Medulla oblongata (tissue), 1 donor: ENCODE measurements around the gene B3GALNT1.
A peak's percentile ranks its signal among the peaks of the same experiment; 100 is the strongest.

Source experiments
- DNase-seq: peaks from one replicate; pipeline ENCODE4 v3.0.0-alpha.2; 2015; ENCODE audit errors: extremely low spot score

B3GALNT1 gene

GRCh38 chr3:161104561-161105551 lies at the start of gene B3GALNT1:
B3GALNT1 (minus strand) TSS chr3:161105349; CDS start chr3:161086754, 18,595 bp downstream.
- peak; percentile 36 for DNase-seq

- DNase-seq = no peak
Measured at GRCh38 chr3:161153480-161153879, 48.3 kb upstream of the B3GALNT1 start.

GRCh38 chr3:161150001-161150525 lies 44.9 kb upstream of the B3GALNT1 start:
- DNase-seq = no peak

- no peak for DNase-seq
Measured at GRCh38 chr3:161149529-161149928, 44.4 kb upstream of the B3GALNT1 start.

- no peak for DNase-seq
Measured at GRCh38 chr3:161148832-161149475, 43.8 kb upstream of the B3GALNT1 start.

GRCh38 chr3:161142486-161142885 lies 37.3 kb upstream of the B3GALNT1 start:
- DNase-seq = no peak

GRCh38 chr3:161139686-161140085 lies 34.5 kb upstream of the B3GALNT1 start:
- no peak for DNase-seq

- no peak for DNase-seq
Measured at GRCh38 chr3:161137260-161137659, 32.1 kb upstream of the B3GALNT1 start.

GRCh38 chr3:161132391-161132790 lies 27.2 kb upstream of the B3GALNT1 start:
- no peak for DNase-seq

GRCh38 chr3:161126495-161126894 lies 21.3 kb upstream of the B3GALNT1 start:
- no peak for DNase-seq

- DNase-seq = no peak
Measured at GRCh38 chr3:161117646-161118045, 12.5 kb upstream of the B3GALNT1 start.

GRCh38 chr3:161108840-161109239 lies 3.7 kb upstream of the B3GALNT1 start:
- no peak for DNase-seq

- DNase-seq = no peak
Measured at GRCh38 chr3:161107311-161107710, 2.2 kb upstream of the B3GALNT1 start.

GRCh38 chr3:161103776-161104385 lies 1.3 kb downstream of the B3GALNT1 start:
- DNase-seq = no peak

GRCh38 chr3:161101609-161102008 lies 3.5 kb downstream of the B3GALNT1 start:
- no peak for DNase-seq

GRCh38 chr3:161100994-161101393 lies 4.2 kb downstream of the B3GALNT1 start:
- DNase-seq = no peak

GRCh38 chr3:161096771-161097367 lies 8.3 kb downstream of the B3GALNT1 start:
- DNase-seq = no peak

- DNase-seq = no peak
Measured at GRCh38 chr3:161093895-161094294, 11.3 kb downstream of the B3GALNT1 start.

- no peak for DNase-seq
Measured at GRCh38 chr3:161084277-161084676, 20.9 kb downstream of the B3GALNT1 start.

- DNase-seq = no peak
Measured at GRCh38 chr3:161083131-161083530, 22.0 kb downstream of the B3GALNT1 start.

GRCh38 chr3:161082063-161082462 lies 23.1 kb downstream of the B3GALNT1 start:
- DNase-seq = no peak

GRCh38 chr3:161081633-161082032 lies 23.5 kb downstream of the B3GALNT1 start:
- DNase-seq = no peak
